Osteocyte (in vitro differentiated cells): ENCODE measurements around the gene KHNYN. TPM values are rescaled to one million over a fixed set of nuclear protein-coding genes. Genes with fewer than 3 reads are reported as not detected.
A peak's percentile ranks its signal among the peaks of the same experiment; 100 is the strongest.

Experiments used
- DNase-seq: peaks from one replicate; pipeline ENCODE4 v3.0.0; 2021; ENCODE audit warnings: mixed read lengths; ENCODE audit not compliant: unreplicated experiment; ENCODE audit errors: extremely low spot score
- H3K27ac Mint-ChIP-seq: one replicate; pipeline ENCODE4 v1.8.0; 2021; ENCODE audit warnings: mild to moderate bottlenecking, mixed read lengths; ENCODE audit not compliant: unreplicated experiment
- H3K27me3 Mint-ChIP-seq: one replicate; pipeline ENCODE4 v1.8.0; 2021; ENCODE audit warnings: mixed read lengths; ENCODE audit not compliant: unreplicated experiment
- H3K36me3 Mint-ChIP-seq: one replicate; pipeline ENCODE4 v1.8.0; 2021; ENCODE audit warnings: mixed read lengths; ENCODE audit not compliant: unreplicated experiment
- H3K4me1 Mint-ChIP-seq: one replicate; pipeline ENCODE4 v1.8.0; 2021; ENCODE audit warnings: mixed read lengths; ENCODE audit not compliant: unreplicated experiment
- H3K4me3 Mint-ChIP-seq: one replicate; pipeline ENCODE4 v1.8.0; 2021; ENCODE audit warnings: mild to moderate bottlenecking, moderate library complexity, mixed read lengths; ENCODE audit not compliant: unreplicated experiment
- H3K9me3 Mint-ChIP-seq: one replicate; pipeline ENCODE4 v1.8.0; 2021; ENCODE audit warnings: mixed read lengths; ENCODE audit not compliant: unreplicated experiment
- CTCF ChIP-seq: fragments of 200-600 bp; sonication (generic); IDR thresholded peaks from 2 replicates; pipeline ENCODE4 v1.5.0; 2021; ENCODE audit warnings: antibody characterized with exemption, mild to moderate bottlenecking, moderate library complexity
- total RNA-seq: library from RNA; stranded (reverse); gene quantifications from 2 replicates; pipeline ENCODE4 v1.2.1, GENCODE V29; 2021

Gene KHNYN
- total RNA-seq, 1 donor from 2014 or later: 60.9 TPM

GRCh38 chr14:24398293-24398652 lies 31.5 kb upstream of the KHNYN start:
- H3K4me3 Mint-ChIP-seq: peak overlapping the region; percentile 59

GRCh38 chr14:24398653-24399446 lies 30.9 kb upstream of the KHNYN start, which contains the start of gene NYNRIN:
TSS of gene NYNRIN (plus strand) at chr14:24399003. CDS start at chr14:24399247, 244 bp downstream.
- peak within 1 kb of the TSS; percentile 89 for H3K4me3 Mint-ChIP-seq
- peaks cover 64% of the 10 kb centered on the region for H3K4me1 Mint-ChIP-seq
- H3K36me3 Mint-ChIP-seq: peaks cover 8% of the 10 kb centered on the region
- DNase-seq: no peak
- peak within 1 kb of the TSS; percentile 86 for H3K27ac Mint-ChIP-seq
- TF ChIP-seq CTCF: no peak
- H3K27me3 Mint-ChIP-seq: no peaks in the 10 kb centered on the region
- H3K9me3 Mint-ChIP-seq: no peaks in the 10 kb centered on the region

More at GRCh38 chr14:24398293-24398652, 31.5 kb upstream of the KHNYN start:
- DNase-seq: no peak
- Mint-ChIP-seq H3K27ac (peak overlapping the region; percentile 12), H3K4me1 (peaks cover 58% of the 10 kb centered on the region), H3K9me3 (no peaks in the 10 kb centered on the region), H3K27me3 (no peaks in the 10 kb centered on the region), H3K36me3 (peaks cover 8% of the 10 kb centered on the region)
- TF ChIP-seq CTCF: no peak

GRCh38 chr14:24399447-24399822 lies 30.3 kb upstream of the KHNYN start:
- peak overlapping the region; percentile 86 for H3K27ac Mint-ChIP-seq
- peaks cover 10% of the 10 kb centered on the region for H3K36me3 Mint-ChIP-seq
- no peaks in the 10 kb centered on the region for H3K9me3 Mint-ChIP-seq
- no peaks in the 10 kb centered on the region for H3K27me3 Mint-ChIP-seq
- TF ChIP-seq CTCF: no peak
- H3K4me1 Mint-ChIP-seq: peaks cover 65% of the 10 kb centered on the region
- peak overlapping the region; percentile 89 for H3K4me3 Mint-ChIP-seq
- DNase-seq: no peak

GRCh38 chr14:24399999-24400718 lies 29.6 kb upstream of the KHNYN start:
- DNase-seq: no peak
- peak overlapping the region; percentile 2 for H3K27ac Mint-ChIP-seq
- H3K4me1 Mint-ChIP-seq: peaks cover 65% of the 10 kb centered on the region
- no peak for TF ChIP-seq CTCF
- no peaks in the 10 kb centered on the region for H3K9me3 Mint-ChIP-seq
- peaks cover 10% of the 10 kb centered on the region for H3K36me3 Mint-ChIP-seq
- H3K27me3 Mint-ChIP-seq: no peaks in the 10 kb centered on the region
- peak overlapping the region; percentile 89 for H3K4me3 Mint-ChIP-seq
